Measurements from ENCODE around the gene SH2B3. TPM values are rescaled to one million over a fixed set of nuclear protein-coding genes. Genes with fewer than 3 reads are reported as not detected.

SH2B3 gene
- total and polyA plus RNA-seq, 2 experiments from 2014 or later, result 9.4 to 42.8 TPM

GRCh38 chr12:111406474-111407376 is 1.0 kb downstream of the SH2B3 start:
- peak overlapping the region; percentile 49 for H3K27ac ChIP-seq
- H3F3A ChIP-seq (ENCODE audit: insufficient read depth), result peaks cover 61% of the 10 kb centered on the region
- in situ Hi-C loops (cut with MboI), result no loop called here
- no peak for TF ChIP-seq EZH2phosphoT487 (IDR thresholded peaks at IDR 0.05; ENCODE audit: insufficient read depth, low read depth)
- TF ChIP-seq EZH2 (IDR thresholded peaks at IDR 0.05; ENCODE audit: insufficient read depth, poor library complexity, severe bottlenecking), result no peak
- no peaks in the 10 kb centered on the region for H3K27me3 ChIP-seq (replicated peaks; ENCODE audit: insufficient read depth)
- H2AFZ ChIP-seq, result peak overlapping the region; percentile 70
- no peaks in the 10 kb centered on the region for H3K36me3 ChIP-seq (ENCODE audit: low read depth)
- peak; percentile 23 for DNase-seq
- no peaks in the 10 kb centered on the region for H4K20me1 ChIP-seq (ENCODE audit: insufficient read depth)
- no peaks in the 10 kb centered on the region for H3K9me2 ChIP-seq (ENCODE audit: insufficient read depth)
- H3K79me2 ChIP-seq (ENCODE audit: insufficient read depth), result peaks cover 58% of the 10 kb centered on the region
- H3K4me3 ChIP-seq, result peak overlapping the region; percentile 93
- H3K4me2 ChIP-seq (ENCODE audit: unreplicated experiment), result peak overlapping the region; percentile 84
- no peaks in the 10 kb centered on the region for H3K9me3 ChIP-seq (ENCODE audit: low read depth)
- WGBS, 2 experiments (ENCODE audit: low coverage in 1 of 2, low lambda C conversion rate in 2 of 2, missing lambda C conversion rate in 2 of 2), result 14% methylated on average over 32 to 34 of the region's 34 CpGs
- peak overlapping the region; percentile 89 for H3K9ac ChIP-seq
- peaks cover 43% of the 10 kb centered on the region for H3K4me1 ChIP-seq (ENCODE audit: insufficient read depth)

- H2AFZ ChIP-seq, result no peak overlapping the region
- peak overlapping the region; percentile 93 for H3K4me3 ChIP-seq
- H3F3A ChIP-seq (ENCODE audit: insufficient read depth), result peaks cover 64% of the 10 kb centered on the region
- peak overlapping the region; percentile 89 for H3K9ac ChIP-seq
- in situ Hi-C loops (cut with MboI), result no loop called here
- peak overlapping the region; percentile 49 for H3K27ac ChIP-seq
- no peaks in the 10 kb centered on the region for H3K9me2 ChIP-seq (ENCODE audit: insufficient read depth)
- WGBS, 2 experiments (ENCODE audit: low coverage in 1 of 2, low lambda C conversion rate in 2 of 2, missing lambda C conversion rate in 2 of 2), result 66% methylated on average over 9 of the region's 9 CpGs
- H3K27me3 ChIP-seq (replicated peaks; ENCODE audit: insufficient read depth), result no peaks in the 10 kb centered on the region
- no peaks in the 10 kb centered on the region for H3K36me3 ChIP-seq (ENCODE audit: low read depth)
- peak; percentile 31 for DNase-seq
- H3K4me1 ChIP-seq (ENCODE audit: insufficient read depth), result peaks cover 51% of the 10 kb centered on the region
- H4K20me1 ChIP-seq (ENCODE audit: insufficient read depth), result no peaks in the 10 kb centered on the region
- H3K79me2 ChIP-seq (ENCODE audit: insufficient read depth), result peaks cover 66% of the 10 kb centered on the region
- H3K4me2 ChIP-seq (ENCODE audit: unreplicated experiment), result peak overlapping the region; percentile 84
- TF ChIP-seq EZH2phosphoT487 (IDR thresholded peaks at IDR 0.05; ENCODE audit: insufficient read depth, low read depth) (no peak), EZH2 (IDR thresholded peaks at IDR 0.05; ENCODE audit: insufficient read depth, poor library complexity, severe bottlenecking) (no peak)
- H3K9me3 ChIP-seq (ENCODE audit: low read depth), result no peaks in the 10 kb centered on the region
These were observed 1.8 kb downstream of the SH2B3 start for GRCh38 chr12:111407377-111408115.

GRCh38 chr12:111408116-111408440 is 2.4 kb downstream of the SH2B3 start:
- WGBS, 2 experiments (ENCODE audit: low coverage in 1 of 2, low lambda C conversion rate in 2 of 2, missing lambda C conversion rate in 2 of 2), result 40 to 61% methylated on average over 1 of the region's 1 CpG
- in situ Hi-C loops (cut with MboI), result no loop called here
- TF ChIP-seq EZH2phosphoT487 (IDR thresholded peaks at IDR 0.05; ENCODE audit: insufficient read depth, low read depth) (no peak), EZH2 (IDR thresholded peaks at IDR 0.05; ENCODE audit: insufficient read depth, poor library complexity, severe bottlenecking) (no peak)
- peak overlapping the region; percentile 84 for H3K27ac ChIP-seq
- H3K9me2 ChIP-seq (ENCODE audit: insufficient read depth), result no peaks in the 10 kb centered on the region
- peak overlapping the region; percentile 93 for H3K4me3 ChIP-seq
- peaks cover 72% of the 10 kb centered on the region for H3K79me2 ChIP-seq (ENCODE audit: insufficient read depth)
- no peaks in the 10 kb centered on the region for H3K27me3 ChIP-seq (replicated peaks; ENCODE audit: insufficient read depth)
- H3F3A ChIP-seq (ENCODE audit: insufficient read depth), result peaks cover 64% of the 10 kb centered on the region
- peak overlapping the region; percentile 84 for H3K4me2 ChIP-seq (ENCODE audit: unreplicated experiment)
- no peaks in the 10 kb centered on the region for H4K20me1 ChIP-seq (ENCODE audit: insufficient read depth)
- no peaks in the 10 kb centered on the region for H3K9me3 ChIP-seq (ENCODE audit: low read depth)
- H3K4me1 ChIP-seq (ENCODE audit: insufficient read depth), result peaks cover 53% of the 10 kb centered on the region
- 0 out of 2 replicates have a peak overlapping the region, but pooled peaks have one; percentile 89 for H3K9ac ChIP-seq
- no peaks in the 10 kb centered on the region for H3K36me3 ChIP-seq (ENCODE audit: low read depth)
- H2AFZ ChIP-seq, result no peak overlapping the region
- DNase-seq, result peak; percentile 24

- no peak overlapping the region for H2AFZ ChIP-seq
These were observed 3.1 kb downstream of the SH2B3 start for GRCh38 chr12:111408686-111409402.

More at GRCh38 chr12:111408686-111409402, 3.1 kb downstream of the SH2B3 start:
- in situ Hi-C loops (cut with MboI), result no loop called here
- 82% methylated on average over 4 of the region's 4 CpGs for WGBS, 2 experiments (ENCODE audit: low coverage in 1 of 2, low lambda C conversion rate in 2 of 2, missing lambda C conversion rate in 2 of 2)
- Histone ChIP-seq H3K27ac (peak overlapping the region; percentile 84), H3F3A (ENCODE audit: insufficient read depth) (peaks cover 64% of the 10 kb centered on the region), H4K20me1 (ENCODE audit: insufficient read depth) (no peaks in the 10 kb centered on the region), H3K79me2 (ENCODE audit: insufficient read depth) (peaks cover 78% of the 10 kb centered on the region), H3K9me2 (ENCODE audit: insufficient read depth) (no peaks in the 10 kb centered on the region), H3K4me2 (ENCODE audit: unreplicated experiment) (peak overlapping the region; percentile 84), H3K27me3 (replicated peaks; ENCODE audit: insufficient read depth) (no peaks in the 10 kb centered on the region), H3K9ac (peak overlapping the region; percentile 64), H3K4me1 (ENCODE audit: insufficient read depth) (peaks cover 60% of the 10 kb centered on the region), H3K4me3 (peak overlapping the region; percentile 93), H3K9me3 (ENCODE audit: low read depth) (no peaks in the 10 kb centered on the region), H3K36me3 (ENCODE audit: low read depth) (no peaks in the 10 kb centered on the region)
- DNase-seq, result peak; percentile 28
- no peak for TF ChIP-seq EZH2phosphoT487 (IDR thresholded peaks at IDR 0.05; ENCODE audit: insufficient read depth, low read depth)
- no peak for TF ChIP-seq EZH2 (IDR thresholded peaks at IDR 0.05; ENCODE audit: insufficient read depth, poor library complexity, severe bottlenecking)

Data from GM23248 (cell line).